Fibroblast of skin of back (primary cell): ENCODE results near the gene KRTAP5-6. TPM values are rescaled to one million over a fixed set of nuclear protein-coding genes. Genes with fewer than 3 reads are reported as not detected.

Experiments
- DNase-seq: peaks from one replicate; pipeline ENCODE4 v3.0.0-alpha.2; 2013
- polyA plus RNA-seq, 2 experiments: library from polyadenylated mRNA; unstranded; fragments of 120-200 nt; gene quantifications; one replicate each; pipeline ENCODE4 v1.2.1, GENCODE V29; 2013; ENCODE audit not compliant: insufficient read length in 2 of 2

The KRTAP5-6 gene, protein sequence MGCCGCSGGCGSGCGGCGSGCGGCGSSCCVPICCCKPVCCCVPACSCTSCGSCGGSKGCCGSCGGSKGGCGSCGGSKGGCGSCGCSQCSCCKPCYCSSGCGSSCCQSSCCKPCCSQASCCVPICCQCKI
- not detected for polyA plus RNA-seq (2013, experiment 1 of 2; ENCODE audit: insufficient read length)
- polyA plus RNA-seq (2013, experiment 2 of 2; ENCODE audit: insufficient read length), result not detected

GRCh38 chr11:1696608-1697570 lies at the start of gene KRTAP5-6:
Gene KRTAP5-6, plus strand, starts transcription at chr11:1697195. Its CDS starts 51 bp downstream, at chr11:1697246.
- DNase-seq, result no peak

DNA sequence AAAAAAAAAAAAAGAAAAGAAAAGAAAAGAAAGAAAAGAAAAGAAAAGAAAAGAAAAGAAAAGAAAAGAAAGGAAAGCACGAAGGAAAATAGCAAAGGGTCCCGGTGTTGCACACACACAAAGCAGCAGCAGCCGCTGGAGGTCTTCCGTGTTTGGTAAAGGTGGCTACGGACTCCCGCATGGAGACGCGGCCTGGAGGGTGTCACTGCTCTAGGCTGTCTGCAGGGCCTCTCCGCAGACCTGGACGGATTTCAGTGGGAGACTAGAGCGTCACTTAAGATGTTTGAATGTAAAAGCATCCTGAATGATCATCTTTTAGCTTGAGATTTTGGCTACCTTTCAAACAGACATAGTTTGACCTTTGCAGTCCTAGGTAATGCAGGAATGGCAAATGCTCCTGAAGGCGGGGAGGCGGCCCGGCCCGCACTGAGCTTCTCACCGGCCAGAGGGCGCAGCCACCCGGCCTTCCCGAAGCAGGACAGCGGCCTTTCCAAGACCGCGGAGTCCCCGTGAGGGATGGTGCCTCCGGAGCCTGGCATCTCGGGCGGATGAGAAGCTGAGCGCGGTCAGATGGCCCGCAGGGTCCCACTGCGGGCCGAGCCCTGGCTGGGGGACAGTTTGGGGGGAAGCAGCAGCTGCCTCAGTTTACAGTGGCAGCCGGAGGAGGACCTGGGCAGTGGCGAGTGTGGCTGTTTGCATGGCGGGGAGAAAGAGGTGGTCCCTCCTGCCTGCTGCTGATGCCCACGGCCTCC lies 48.9 kb upstream of the KRTAP5-6 start:
- DNase-seq, result no peak

DNA sequence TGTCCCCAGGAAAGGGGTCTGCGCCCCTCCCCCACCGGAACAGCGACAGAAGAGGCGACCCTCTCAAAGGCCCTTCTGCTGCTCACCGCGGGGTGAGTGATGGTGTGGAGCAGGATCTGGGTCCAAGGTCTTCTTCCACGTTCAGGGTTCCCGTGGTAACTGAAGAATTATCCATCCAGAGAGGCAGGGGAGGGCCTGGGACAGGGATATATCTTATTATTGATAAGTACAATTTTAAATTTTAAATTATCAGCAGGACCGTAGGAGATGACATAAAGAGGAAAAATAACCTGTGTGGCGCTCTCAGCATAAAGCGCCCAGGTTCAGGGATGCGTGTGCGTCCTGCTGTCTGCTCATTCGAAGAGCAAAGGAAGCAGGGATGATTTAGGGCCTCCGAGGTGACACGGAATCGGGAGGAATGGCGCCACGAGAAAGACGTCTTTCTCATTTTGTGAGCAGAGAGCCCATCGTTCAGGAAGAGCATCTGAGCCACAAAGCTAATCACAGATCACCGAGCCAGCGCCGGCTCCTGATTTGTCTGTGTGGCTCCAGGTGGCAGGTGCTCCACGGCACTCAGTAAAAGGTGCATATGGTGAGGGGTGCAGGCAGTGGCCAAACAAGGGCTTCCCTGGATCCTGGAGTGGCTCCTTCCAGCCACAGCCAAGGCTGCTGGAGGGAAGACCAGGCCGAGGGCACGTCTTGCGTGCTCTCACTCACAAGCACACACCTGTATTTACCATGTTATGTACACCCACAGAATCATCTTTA lies 48.2 kb upstream of the KRTAP5-6 start:
- DNase-seq, result no peak

- DNase-seq, result no peak
These were observed 46.7 kb upstream of the KRTAP5-6 start for GRCh38 chr11:1650034-1650917.

DNA sequence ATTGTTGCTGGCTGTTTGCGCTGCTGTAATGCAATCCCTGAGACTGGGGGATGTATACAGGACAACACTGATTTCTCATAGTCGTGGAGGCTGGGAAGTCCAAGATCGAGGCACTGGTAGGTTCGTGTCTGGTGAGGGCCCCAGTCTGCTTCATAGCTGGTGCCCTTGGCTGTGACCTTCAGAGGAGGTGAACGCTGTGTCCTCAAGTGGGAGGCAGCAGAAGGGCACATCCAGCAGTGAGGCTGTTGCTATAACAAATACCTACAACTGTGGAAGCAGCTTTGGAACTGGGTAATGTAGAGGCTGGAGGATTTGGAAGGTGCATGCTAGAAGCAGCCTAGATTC lies 46.1 kb upstream of the KRTAP5-6 start:
- no peak for DNase-seq

GRCh38 chr11:1651411-1651980 lies 45.5 kb upstream of the KRTAP5-6 start:
- DNase-seq, result no peak

DNA sequence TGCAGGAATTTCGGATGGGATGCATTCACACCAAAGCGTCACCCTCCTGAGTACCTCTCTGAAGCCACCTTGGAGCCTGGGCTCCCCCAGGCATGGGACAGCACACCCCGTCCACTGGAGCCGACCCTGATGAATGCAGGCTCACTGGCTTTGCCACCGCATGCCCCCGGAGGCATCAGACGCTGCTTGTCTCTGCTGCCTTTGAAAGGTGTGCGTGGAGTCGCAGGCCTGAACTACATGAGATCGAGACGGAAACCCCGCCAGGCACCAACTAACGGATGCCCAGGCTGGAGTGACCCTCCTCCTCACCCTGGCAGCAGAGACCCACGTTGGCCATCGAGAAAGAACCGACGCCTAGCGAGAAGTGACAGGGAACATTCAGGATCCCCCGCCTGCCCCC lies 45.0 kb upstream of the KRTAP5-6 start:
- DNase-seq, result no peak

DNA sequence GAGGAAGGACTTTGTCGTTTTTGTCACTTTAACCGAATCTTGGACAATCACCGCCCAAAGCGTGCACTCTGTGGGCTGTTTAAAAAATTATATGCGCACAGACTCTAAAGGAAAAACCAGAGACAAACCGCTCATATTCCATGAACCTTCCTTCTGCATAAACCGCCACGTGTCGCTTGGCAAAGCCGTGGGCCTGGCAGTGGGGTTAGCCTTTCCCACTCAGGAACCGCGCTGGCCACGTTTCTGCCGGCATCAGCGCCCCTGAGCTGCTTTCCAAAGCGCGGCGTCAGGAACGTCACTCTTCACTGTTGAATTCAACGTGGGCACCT lies 44.6 kb upstream of the KRTAP5-6 start:
- no peak for DNase-seq

DNA sequence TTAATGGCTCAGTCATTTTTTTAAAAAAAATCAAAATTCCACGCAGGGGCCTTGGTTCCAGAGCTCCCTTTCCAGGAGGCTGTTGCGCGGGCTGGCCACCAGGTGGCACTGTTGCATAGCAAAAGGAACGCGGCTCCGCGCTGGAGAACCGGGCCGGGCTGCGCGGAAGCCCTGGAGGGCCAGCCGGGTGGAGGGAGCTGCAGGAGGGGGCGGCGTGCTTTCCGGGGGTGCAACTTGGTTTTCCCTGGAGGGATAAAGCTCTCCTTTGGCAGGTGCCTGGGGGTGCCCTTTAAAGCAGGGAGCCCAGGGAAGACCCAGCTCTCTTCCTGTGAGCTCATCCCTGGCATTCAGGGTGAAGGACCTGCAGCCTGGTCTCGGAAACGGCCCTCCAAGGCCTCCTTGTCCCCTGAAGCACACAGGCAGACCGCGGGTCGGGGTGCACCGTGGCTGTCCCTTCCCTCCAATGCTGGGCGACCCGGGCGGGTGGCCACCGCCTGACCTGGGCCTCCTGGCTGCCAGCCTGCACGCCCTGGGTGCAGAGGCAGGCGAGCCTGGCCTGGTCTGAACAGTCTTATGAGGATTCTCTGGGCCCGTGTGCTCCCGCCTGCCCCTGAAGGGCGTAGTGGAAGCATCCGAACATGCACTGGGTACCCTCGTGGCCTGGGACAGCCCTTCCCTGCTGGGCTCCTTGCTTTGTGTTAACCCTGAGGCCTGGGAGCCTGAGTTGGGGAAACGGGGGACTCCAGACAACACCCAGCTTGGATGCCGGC lies 44.0 kb upstream of the KRTAP5-6 start:
- peak; percentile 43 for DNase-seq

GRCh38 chr11:1653541-1654387 lies 43.2 kb upstream of the KRTAP5-6 start:
- DNase-seq, result no peak

DNA sequence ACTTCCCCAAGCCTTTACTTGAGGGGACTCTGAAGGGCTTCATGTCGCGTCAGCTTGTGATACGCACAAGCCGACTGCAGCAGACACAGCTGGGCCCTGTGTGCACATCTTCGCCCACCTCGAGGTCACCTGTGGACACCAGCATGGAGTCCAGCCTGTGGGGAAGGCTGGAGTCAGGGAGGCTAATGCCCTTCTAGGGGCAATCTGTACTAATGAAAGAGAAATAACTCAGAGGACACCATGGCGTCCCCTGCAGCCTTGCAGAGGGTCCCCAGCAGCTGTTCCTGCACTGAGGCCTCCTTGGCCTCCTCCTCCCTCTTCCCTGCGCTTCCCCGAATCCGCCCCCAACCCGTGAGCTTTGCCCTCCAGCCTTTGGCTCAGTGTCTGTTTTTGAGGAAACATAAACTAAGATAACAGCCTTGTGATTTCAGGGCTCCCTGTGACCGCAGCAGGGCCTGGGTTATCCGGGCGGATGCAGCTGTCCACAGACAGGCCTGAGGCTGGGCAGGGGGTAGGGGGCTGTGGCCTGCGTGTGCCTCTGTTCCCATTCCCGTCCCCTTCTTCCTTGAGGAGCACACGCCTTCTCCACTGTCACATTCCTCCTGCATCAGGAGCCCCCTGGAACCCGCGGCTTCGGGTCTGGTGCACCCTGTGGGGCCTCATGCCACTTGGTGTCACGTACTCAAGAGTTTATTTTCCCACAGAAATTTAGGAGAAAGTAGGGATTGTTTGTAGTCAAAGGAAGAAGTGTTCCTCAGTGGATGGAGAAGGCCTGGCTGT lies 42.4 kb upstream of the KRTAP5-6 start:
- no peak for DNase-seq

DNA sequence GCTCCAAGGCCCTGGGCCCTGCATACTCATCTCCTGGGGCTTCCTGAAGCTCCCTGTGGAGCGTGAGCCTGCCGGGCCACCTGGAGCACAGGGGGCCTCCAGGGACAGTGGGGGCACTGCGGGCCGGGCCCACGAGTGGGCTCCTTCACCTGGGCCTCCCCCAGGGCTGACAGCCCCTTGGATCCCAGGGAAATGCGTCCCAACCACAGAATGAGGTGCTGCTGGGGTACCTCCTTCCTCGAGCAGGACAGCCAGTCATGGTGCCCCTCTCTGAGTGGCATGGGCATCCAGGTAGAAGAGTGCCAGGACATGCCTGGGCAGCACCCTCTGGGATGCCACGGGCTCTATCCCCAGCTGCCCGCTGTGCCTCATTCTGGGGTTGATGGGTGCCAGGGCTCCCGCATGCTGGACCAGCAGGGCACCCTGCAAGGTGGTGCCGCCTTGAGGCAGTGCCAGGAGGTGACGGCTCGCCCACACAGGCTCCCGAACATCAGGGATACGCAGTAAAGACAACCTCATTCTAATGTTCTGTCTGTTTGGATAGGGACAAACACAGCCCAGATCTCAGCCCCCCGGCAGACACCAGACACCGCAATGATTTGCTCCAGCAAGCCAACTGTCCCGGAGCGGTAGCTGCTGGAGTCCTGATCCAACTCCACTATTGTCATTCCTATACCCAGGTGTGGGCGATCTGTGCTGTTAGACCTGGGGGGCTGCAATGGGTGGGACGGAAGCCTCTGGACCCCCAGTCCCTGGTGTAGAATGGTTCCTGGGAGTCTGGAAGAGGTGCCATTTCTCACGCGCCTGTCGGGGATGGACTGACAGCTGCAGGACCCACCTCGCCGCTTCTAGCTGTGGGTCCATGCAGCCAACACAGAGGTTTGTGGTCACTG lies 41.6 kb upstream of the KRTAP5-6 start:
- DNase-seq, result no peak

DNA sequence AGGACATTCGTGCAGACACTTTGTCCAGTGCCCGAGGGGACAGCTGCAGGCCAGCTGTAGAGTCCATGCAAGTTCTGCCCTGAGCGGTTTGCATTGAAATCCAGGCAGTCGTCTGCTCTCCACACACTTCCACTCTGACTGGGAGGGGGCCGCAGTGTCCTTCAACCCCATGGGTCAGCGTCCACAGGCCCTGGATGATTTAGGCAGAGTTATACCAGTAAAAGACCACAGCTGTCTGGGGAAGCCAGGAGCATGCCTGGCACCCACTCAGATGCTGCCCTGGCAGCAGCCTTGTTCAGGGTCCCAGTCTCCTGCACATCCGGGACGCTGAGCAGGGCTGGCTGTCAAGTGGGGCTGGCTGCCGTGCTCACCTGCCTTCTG lies 40.9 kb upstream of the KRTAP5-6 start:
- DNase-seq, result no peak

DNA sequence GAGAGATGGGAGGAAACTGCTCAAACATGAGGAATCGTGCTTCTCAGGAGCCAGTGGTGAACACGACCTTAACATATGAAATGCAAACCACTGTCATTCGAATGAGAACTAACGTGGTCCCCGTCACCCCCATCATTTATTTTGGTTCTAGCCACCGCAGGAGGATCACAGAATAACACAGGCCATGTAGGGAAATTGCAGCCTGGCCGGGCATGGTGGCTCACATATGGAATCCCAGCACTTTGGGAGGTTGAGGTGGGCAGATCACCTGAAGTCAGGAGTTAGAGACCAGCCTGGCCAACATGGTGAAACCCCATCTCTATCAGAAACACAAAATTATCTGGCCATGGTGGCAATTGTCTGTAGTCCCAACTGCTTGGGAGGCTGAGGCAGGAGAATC lies 40.3 kb upstream of the KRTAP5-6 start:
- no peak for DNase-seq

DNA sequence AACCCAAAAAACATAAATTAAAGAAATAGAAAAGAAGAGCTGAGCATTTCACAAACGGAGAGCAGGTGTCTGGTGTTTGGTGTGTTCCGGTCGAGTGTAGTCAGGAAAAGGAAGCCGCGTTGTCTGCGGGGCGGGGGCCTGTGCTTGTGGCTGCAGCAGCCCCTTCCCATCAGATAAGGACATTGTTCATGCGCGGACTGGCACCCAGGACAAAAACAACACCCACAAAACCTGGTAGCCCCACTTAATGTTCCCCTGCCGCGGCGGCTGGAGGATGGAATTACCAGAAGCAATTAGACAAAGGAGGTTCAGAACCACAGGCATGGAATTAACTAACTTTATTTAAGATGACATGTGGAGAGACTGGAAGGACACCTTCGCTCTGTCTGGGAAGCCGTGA lies 37.5 kb upstream of the KRTAP5-6 start:
- no peak for DNase-seq

DNA sequence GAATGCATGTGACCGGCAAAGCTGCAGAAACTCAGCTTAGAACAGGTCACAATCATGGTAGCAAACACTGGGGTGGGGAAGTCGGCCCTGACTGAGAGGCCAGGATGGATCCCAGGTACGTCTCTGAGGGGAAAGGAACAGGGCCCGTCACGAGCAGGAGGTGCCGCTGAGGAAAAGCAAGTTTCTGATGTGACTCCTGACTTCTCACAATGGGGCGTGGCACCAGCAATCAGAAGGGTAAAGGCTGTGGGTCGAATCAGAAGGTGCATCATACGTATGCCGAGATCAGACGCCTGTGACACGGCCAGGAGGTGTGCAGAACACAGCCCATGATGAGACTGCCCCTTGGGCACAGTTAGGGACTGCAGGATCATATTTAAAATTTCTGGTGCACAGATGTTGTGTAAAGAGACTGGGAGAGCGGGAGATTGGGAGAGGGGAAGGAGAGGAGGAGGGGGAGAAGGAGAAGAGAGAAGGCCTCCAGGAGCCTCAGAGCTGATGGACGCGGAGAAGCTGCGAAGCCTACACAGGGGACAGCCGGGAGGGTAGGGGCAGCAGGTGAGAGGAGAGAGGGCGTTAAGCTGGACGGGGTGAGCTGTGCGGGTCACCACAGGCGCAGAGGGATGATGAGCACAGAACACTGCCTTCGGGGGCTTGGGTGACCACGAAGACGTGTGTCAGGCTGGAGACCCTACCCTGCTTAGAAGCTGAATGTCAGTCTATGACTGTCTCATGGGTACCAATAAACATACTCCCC lies 36.7 kb upstream of the KRTAP5-6 start:
- DNase-seq, result no peak
